Activated naive CD8-positive, alpha-beta T cell (primary cell): ENCODE measurements around the gene ITSN1.
"Not testable (repeated sequence)": the region's sequence is repeated elsewhere in the genome, so short reads cannot be mapped to it uniquely, and the experiment has no call there.

Experiments used
- H3K27ac Mint-ChIP-seq: one replicate; pipeline ENCODE4 v1.8.0; 2021; ENCODE audit warnings: mixed read lengths
- H3K27me3 Mint-ChIP-seq: one replicate; pipeline ENCODE4 v1.8.0; 2021; ENCODE audit warnings: mixed read lengths
- H3K36me3 Mint-ChIP-seq: one replicate; pipeline ENCODE4 v1.8.0; 2021; ENCODE audit warnings: mixed read lengths
- H3K4me1 Mint-ChIP-seq: one replicate; pipeline ENCODE4 v1.8.0; 2021; ENCODE audit warnings: low read depth, mixed read lengths
- H3K4me3 Mint-ChIP-seq: one replicate; pipeline ENCODE4 v1.8.0; 2021; ENCODE audit warnings: mild to moderate bottlenecking, mixed read lengths
- H3K9me3 Mint-ChIP-seq: one replicate; pipeline ENCODE4 v1.8.0; 2021; ENCODE audit warnings: low read depth, mixed read lengths

Gene ITSN1

DNA sequence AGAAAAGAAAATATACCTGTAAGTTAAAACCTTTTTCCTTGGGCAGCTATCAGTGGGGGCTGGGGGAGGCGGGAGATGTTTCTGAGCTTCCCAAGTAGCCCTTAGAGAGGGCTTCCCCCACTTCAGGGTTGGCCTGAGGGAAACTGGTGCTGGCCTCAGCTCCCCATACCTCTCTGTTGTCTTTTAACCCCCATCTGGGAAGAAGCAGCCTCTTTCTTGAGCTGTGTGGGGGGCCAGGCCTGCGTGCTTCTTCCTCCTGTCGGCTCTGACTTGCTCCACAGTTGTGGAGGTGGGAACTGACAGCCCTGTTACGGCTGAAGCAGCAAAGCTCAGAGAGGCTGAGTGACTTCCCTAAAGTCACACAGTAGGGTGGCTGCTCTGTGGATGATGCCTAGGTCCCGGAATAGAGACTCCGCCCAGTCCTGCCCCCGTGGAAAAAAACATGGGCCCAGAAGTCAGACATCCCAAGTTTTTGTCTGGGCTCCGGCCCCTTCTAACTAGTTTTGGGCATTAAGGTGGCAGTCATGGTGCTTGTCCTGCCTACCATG, 218.1 kb downstream of the ITSN1 start:
- Mint-ChIP-seq H3K9me3 (no peaks in the 10 kb centered on the region), H3K36me3 (no peaks in the 10 kb centered on the region), H3K4me3 (no peak overlapping the region), H3K27me3 (no peaks in the 10 kb centered on the region), H3K27ac (no peak overlapping the region), H3K4me1 (no peaks in the 10 kb centered on the region)

GRCh38 chr21:33861125-33861524, 218.8 kb downstream of the ITSN1 start:
- Mint-ChIP-seq H3K27me3 (no peaks in the 10 kb centered on the region), H3K36me3 (no peaks in the 10 kb centered on the region), H3K4me1 (no peaks in the 10 kb centered on the region), H3K9me3 (no peaks in the 10 kb centered on the region), H3K4me3 (no peak overlapping the region), H3K27ac (no peak overlapping the region)

DNA sequence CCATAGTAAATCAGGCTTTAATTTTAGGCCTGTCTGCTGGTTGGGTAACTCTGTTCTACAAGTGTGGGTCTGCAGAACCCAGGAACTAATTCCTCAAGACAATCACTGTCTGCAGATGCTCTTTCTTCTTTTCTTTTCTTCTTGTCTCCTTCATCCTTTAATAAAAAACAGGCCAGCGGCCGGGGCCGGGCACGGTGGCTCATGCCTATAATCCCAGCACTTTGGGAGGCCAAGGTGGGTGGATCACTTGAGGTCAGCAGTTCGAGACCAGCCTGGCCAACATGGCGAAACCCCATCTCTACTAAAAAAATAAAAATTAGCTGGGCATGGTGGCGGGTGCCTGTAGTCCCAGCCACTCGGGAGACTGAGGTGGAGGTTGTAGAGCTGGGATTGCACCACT, 220.9 kb downstream of the ITSN1 start:
- not testable (repeated sequence) for H3K27me3 Mint-ChIP-seq

GRCh38 chr21:33864150-33864549, 221.8 kb downstream of the ITSN1 start:
- H3K27me3 Mint-ChIP-seq, result no peaks in the 10 kb centered on the region
- no peak overlapping the region for H3K27ac Mint-ChIP-seq
- H3K4me1 Mint-ChIP-seq, result peaks cover 5% of the 10 kb centered on the region
- H3K9me3 Mint-ChIP-seq, result no peaks in the 10 kb centered on the region
- H3K4me3 Mint-ChIP-seq, result no peak overlapping the region
- no peaks in the 10 kb centered on the region for H3K36me3 Mint-ChIP-seq

More for the DNA sequence above, 220.9 kb downstream of the ITSN1 start:
- H3K27ac Mint-ChIP-seq, H3K4me3 Mint-ChIP-seq, H3K9me3 Mint-ChIP-seq, H3K36me3 Mint-ChIP-seq, H3K4me1 Mint-ChIP-seq: not testable (repeated sequence)

DNA sequence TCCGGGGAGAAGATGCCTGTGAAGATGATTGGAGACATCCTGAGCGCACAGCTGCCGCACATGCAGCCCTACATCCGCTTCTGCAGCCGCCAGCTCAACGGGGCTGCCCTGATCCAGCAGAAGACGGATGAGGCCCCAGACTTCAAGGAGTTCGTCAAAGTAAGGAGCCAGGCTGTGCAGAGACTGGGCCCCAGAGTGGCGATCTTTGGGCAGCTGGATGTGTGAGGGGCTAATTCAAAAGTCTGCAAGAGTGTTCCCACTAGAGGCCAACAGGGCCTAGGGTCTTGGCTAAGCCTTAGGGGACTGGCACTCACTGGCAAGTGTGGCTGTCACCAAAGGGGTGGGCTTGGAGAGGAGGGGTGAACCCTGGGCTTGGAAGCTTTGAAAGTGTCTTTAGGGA, 222.9 kb downstream of the ITSN1 start:
- Mint-ChIP-seq H3K27ac (no peak overlapping the region), H3K9me3 (no peaks in the 10 kb centered on the region), H3K36me3 (no peaks in the 10 kb centered on the region), H3K4me3 (no peak overlapping the region), H3K4me1 (peaks cover 5% of the 10 kb centered on the region), H3K27me3 (no peaks in the 10 kb centered on the region)

GRCh38 chr21:33865996-33866575, 223.8 kb downstream of the ITSN1 start:
- Mint-ChIP-seq H3K27ac (no peak overlapping the region), H3K36me3 (no peaks in the 10 kb centered on the region), H3K9me3 (no peaks in the 10 kb centered on the region), H3K4me1 (peaks cover 5% of the 10 kb centered on the region), H3K4me3 (no peak overlapping the region), H3K27me3 (no peaks in the 10 kb centered on the region)

DNA sequence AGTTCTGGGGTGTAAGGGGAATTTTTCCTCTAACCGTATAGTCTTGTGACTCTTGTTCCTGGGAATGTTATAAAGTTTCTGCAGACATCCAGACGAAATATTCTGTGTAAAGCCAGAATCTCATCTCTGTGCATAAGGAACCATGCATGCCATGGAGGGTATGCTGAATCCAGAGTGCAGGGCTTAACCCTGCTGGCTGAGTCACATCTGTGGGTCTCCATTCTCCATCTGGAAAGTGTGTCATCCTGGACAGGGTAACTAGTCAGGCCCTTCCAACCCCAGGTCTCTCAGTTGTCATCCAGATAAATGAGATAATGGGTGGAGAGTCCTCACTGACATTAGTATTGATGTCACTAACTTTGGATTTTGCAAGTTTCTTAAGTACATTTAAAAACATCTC, 224.5 kb downstream of the ITSN1 start:
- no peaks in the 10 kb centered on the region for H3K9me3 Mint-ChIP-seq
- no peaks in the 10 kb centered on the region for H3K36me3 Mint-ChIP-seq
- peak overlapping the region; percentile 30 for H3K4me3 Mint-ChIP-seq
- H3K4me1 Mint-ChIP-seq, result peaks cover 5% of the 10 kb centered on the region
- no peaks in the 10 kb centered on the region for H3K27me3 Mint-ChIP-seq
- H3K27ac Mint-ChIP-seq, result no peak overlapping the region

- H3K36me3 Mint-ChIP-seq, H3K9me3 Mint-ChIP-seq, H3K4me1 Mint-ChIP-seq, H3K27me3 Mint-ChIP-seq, H3K27ac Mint-ChIP-seq: not testable (repeated sequence)
- H3K4me3 Mint-ChIP-seq, result peak overlapping the region; percentile 81
Observed at GRCh38 chr21:33867868-33868267, 225.6 kb downstream of the ITSN1 start.

- Mint-ChIP-seq H3K27ac (no peak overlapping the region), H3K4me1 (peaks cover 5% of the 10 kb centered on the region), H3K4me3 (no peak overlapping the region), H3K36me3 (no peaks in the 10 kb centered on the region), H3K9me3 (no peaks in the 10 kb centered on the region), H3K27me3 (no peaks in the 10 kb centered on the region)
Observed at GRCh38 chr21:33869873-33870272, 227.6 kb downstream of the ITSN1 start.

- no peak overlapping the region for H3K4me3 Mint-ChIP-seq
- H3K27me3 Mint-ChIP-seq, result no peaks in the 10 kb centered on the region
- no peak overlapping the region for H3K27ac Mint-ChIP-seq
- no peaks in the 10 kb centered on the region for H3K9me3 Mint-ChIP-seq
- H3K4me1 Mint-ChIP-seq, result peaks cover 5% of the 10 kb centered on the region
- H3K36me3 Mint-ChIP-seq, result no peaks in the 10 kb centered on the region
Observed at GRCh38 chr21:33870768-33871167, 228.5 kb downstream of the ITSN1 start.

- H3K4me1 Mint-ChIP-seq, result peaks cover 5% of the 10 kb centered on the region
- H3K27ac Mint-ChIP-seq, result no peak overlapping the region
- H3K9me3 Mint-ChIP-seq, result no peaks in the 10 kb centered on the region
- no peak overlapping the region for H3K4me3 Mint-ChIP-seq
- H3K36me3 Mint-ChIP-seq, result no peaks in the 10 kb centered on the region
- H3K27me3 Mint-ChIP-seq, result no peaks in the 10 kb centered on the region
Observed at GRCh38 chr21:33871171-33871570, 228.9 kb downstream of the ITSN1 start.

DNA sequence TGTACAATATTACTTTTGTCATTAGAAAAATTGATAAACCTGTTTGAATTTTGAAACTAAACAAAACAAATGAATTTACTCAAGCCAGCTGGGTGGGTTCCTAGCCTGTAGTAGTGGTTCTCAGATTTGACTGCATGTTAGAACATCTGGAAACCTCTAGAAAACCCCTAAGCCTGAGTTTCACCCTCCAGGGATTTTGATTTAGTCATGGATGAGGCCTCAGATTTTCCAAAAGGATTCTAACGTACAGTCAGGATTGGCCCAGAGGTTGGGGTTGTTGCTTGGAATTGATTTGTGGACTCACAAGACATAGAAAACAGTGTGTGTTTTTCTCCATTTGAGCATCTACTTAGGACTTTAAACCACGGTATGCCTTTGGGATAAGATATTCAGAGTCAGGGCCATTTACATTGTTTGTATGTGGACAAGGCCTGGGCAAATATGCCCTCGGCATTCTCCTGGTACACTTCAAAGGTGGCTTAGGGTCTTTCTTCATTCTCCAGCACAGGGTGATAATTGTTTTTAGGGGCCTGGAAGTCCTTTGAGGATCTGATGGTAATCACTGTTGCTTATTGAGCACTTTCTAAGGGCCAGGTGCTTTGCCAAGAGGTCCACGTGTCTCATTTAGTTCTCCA, 230.7 kb downstream of the ITSN1 start:
- Mint-ChIP-seq H3K4me1 (no peaks in the 10 kb centered on the region), H3K36me3 (no peaks in the 10 kb centered on the region), H3K9me3 (no peaks in the 10 kb centered on the region), H3K27me3 (no peaks in the 10 kb centered on the region), H3K27ac (no peak overlapping the region), H3K4me3 (no peak overlapping the region)

- Mint-ChIP-seq H3K9me3 (no peaks in the 10 kb centered on the region), H3K4me3 (no peak overlapping the region), H3K4me1 (no peaks in the 10 kb centered on the region), H3K36me3 (no peaks in the 10 kb centered on the region), H3K27me3 (no peaks in the 10 kb centered on the region), H3K27ac (no peak overlapping the region)
Observed at GRCh38 chr21:33874161-33874560, 231.9 kb downstream of the ITSN1 start.

DNA sequence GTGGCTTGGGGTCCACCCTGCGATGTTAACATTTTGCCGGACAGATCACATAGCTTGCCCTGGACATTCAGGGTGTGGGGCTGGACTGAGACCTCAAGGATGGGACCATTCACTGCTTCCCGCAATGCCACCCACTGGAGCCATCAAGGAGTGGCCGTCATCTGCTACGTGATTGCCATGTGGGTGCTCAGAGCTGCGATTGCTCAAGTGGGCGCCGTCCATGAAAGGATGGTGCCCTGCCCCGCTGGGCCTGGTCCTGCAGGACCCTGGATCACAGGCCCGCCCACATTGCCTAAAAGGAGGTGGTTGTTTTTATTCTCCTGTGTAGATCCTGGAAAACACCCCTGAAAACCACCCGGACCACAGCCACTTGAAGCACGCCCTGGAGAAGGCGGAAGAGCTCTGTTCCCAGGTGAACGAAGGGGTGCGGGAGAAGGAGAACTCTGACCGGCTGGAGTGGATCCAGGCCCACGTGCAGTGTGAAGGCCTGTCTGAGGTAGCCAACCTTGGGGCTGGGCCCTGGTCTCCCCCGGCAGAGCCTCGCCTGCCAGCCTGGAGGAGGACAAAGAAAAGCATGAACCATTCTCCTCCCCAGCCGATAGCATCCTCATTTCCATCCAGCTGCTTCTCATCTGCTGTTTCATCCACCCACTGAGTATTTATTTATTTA, 232.9 kb downstream of the ITSN1 start:
- Mint-ChIP-seq H3K36me3 (no peaks in the 10 kb centered on the region), H3K4me3 (no peak overlapping the region), H3K27ac (no peak overlapping the region), H3K9me3 (no peaks in the 10 kb centered on the region), H3K27me3 (no peaks in the 10 kb centered on the region), H3K4me1 (no peaks in the 10 kb centered on the region)

DNA sequence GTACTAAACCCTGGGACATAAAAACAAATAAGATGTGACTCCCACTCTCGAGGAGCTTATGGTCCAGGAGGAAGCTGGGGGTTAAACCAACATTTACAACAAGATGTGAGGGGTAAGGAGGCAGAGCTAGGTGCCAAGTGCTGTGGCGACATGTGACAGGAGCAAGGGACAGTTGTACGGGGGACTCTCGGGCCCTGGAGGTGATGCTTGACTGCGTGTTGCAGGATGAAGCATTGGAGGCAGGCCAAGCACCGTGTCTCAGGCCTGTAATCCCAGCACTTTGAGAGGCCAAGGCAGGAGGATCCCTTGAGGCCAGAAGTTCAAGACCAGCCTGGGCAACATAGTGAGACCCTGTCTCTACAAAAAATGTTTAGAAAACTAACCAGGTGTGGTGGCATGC, 236.5 kb downstream of the ITSN1 start:
- Mint-ChIP-seq H3K9me3 (no peaks in the 10 kb centered on the region), H3K4me1 (no peaks in the 10 kb centered on the region), H3K27ac (no peak overlapping the region), H3K4me3 (no peak overlapping the region), H3K27me3 (no peaks in the 10 kb centered on the region), H3K36me3 (no peaks in the 10 kb centered on the region)
